Loucy (cell line): Measurements from ENCODE around the gene HLA-DQA2.

ENCODE experiments used
- H2AFZ ChIP-seq: fragments of 200-600 bp; sonication (generic); 2 replicates; pipeline ENCODE4 v1.6.0; 2016; ENCODE audit warnings: antibody characterized with exemption, mild to moderate bottlenecking, low read length, moderate library complexity
- H3F3A ChIP-seq: fragments of 200-600 bp; 2 replicates; pipeline ENCODE4 v1.6.0; 2016; ENCODE audit warnings: antibody characterized with exemption, low read depth, mild to moderate bottlenecking
- H3K27me3 ChIP-seq: fragments of 200-600 bp; sonication (generic); 2 replicates; pipeline ENCODE4 v1.6.1; 2014; ENCODE audit warnings: low read length, mild to moderate bottlenecking; ENCODE audit not compliant: insufficient read depth, poor library complexity, severe bottlenecking
- H3K36me3 ChIP-seq: fragments of 200-600 bp; sonication (generic); 2 replicates; pipeline ENCODE4 v1.6.1; 2016; ENCODE audit warnings: low read length; ENCODE audit not compliant: insufficient read depth
- H3K4me1 ChIP-seq: fragments of 200-600 bp; sonication (generic); 2 replicates; pipeline ENCODE4 v1.5.1; 2014; ENCODE audit warnings: low read length, mild to moderate bottlenecking; ENCODE audit not compliant: insufficient read depth, poor library complexity, severe bottlenecking
- H3K4me2 ChIP-seq: fragments of 200-600 bp; sonication (generic); 2 replicates; pipeline ENCODE4 v1.6.0; 2014; ENCODE audit warnings: antibody characterized with exemption, low read length, low read depth, mild to moderate bottlenecking; ENCODE audit not compliant: poor library complexity, severe bottlenecking
- H3K4me3 ChIP-seq: fragments of 200-600 bp; sonication (generic); 2 replicates; pipeline ENCODE4 v1.5.1; 2014; ENCODE audit warnings: low read length, mild to moderate bottlenecking, mixed read lengths; ENCODE audit not compliant: poor library complexity, severe bottlenecking
- H3K79me2 ChIP-seq: fragments of 200-600 bp; sonication (generic); 2 replicates; pipeline ENCODE4 v1.6.1; 2014; ENCODE audit warnings: low read length; ENCODE audit not compliant: insufficient read depth
- H3K9ac ChIP-seq: fragments of 200-600 bp; sonication (generic); 2 replicates; pipeline ENCODE4 v1.6.0; 2014; ENCODE audit warnings: mild to moderate bottlenecking, low read depth, low read length, moderate library complexity; ENCODE audit not compliant: poor library complexity, severe bottlenecking
- H3K9me2 ChIP-seq: fragments of 200-600 bp; sonication (generic); replicated peaks from 2 replicates; pipeline ENCODE4 v1.6.1; 2016; ENCODE audit warnings: low read depth, low read length, mixed read lengths
- H3K9me3 ChIP-seq: fragments of 200-600 bp; sonication (generic); 2 replicates; pipeline ENCODE4 v1.6.1; 2014; ENCODE audit warnings: mild to moderate bottlenecking, antibody characterized with exemption, low read length, low read depth; ENCODE audit not compliant: insufficient read depth
- H4K20me1 ChIP-seq: fragments of 200-600 bp; sonication (generic); 2 replicates; pipeline ENCODE4 v1.6.0; 2014; ENCODE audit warnings: antibody characterized with exemption, low read length, mild to moderate bottlenecking; ENCODE audit not compliant: insufficient read depth, poor library complexity, severe bottlenecking
- EZH2phosphoT487 ChIP-seq: fragments of 200-600 bp; IDR thresholded peaks from 2 replicates; pipeline ENCODE4 v1.6.1; 2018; ENCODE audit warnings: antibody characterized with exemption, mild to moderate bottlenecking, moderate library complexity, borderline replicate concordance
- TF ChIP-seq, protein P1 (sequence below): fragments of 200-600 bp; sonication (generic); conservative IDR thresholded peaks from 2 replicates; pipeline ENCODE4 v1.5.1; 2014; ENCODE audit warnings: mild to moderate bottlenecking, antibody characterized with exemption, low read length

The HLA-DQA2 gene

DNA sequence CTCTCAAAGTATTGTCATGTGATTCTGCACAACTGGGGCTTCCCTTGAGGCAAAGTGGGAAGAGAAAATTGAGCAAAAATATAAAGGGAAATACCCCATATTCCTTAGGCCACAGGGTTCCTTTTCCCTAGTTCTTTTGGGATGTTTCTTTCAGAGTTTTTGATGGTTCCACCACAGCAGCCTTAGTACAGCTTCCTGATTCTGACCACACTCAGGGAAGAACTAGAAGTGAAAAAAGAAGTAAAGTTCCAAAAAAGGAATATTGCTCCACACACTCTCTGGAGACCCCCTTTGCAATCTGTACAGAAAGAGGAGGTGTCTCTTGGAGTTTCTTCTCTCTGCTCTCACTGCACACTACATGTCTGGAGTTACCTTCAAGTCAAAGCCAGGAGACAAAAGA lies 27.9 kb upstream of the HLA-DQA2 start:
- no peaks in the 10 kb centered on the region for H3K36me3 ChIP-seq
- no peaks in the 10 kb centered on the region for H3K27me3 ChIP-seq
- H3K4me2 ChIP-seq: no peak overlapping the region
- no peak for TF ChIP-seq EZH2phosphoT487
- TF ChIP-seq, protein P1, sequence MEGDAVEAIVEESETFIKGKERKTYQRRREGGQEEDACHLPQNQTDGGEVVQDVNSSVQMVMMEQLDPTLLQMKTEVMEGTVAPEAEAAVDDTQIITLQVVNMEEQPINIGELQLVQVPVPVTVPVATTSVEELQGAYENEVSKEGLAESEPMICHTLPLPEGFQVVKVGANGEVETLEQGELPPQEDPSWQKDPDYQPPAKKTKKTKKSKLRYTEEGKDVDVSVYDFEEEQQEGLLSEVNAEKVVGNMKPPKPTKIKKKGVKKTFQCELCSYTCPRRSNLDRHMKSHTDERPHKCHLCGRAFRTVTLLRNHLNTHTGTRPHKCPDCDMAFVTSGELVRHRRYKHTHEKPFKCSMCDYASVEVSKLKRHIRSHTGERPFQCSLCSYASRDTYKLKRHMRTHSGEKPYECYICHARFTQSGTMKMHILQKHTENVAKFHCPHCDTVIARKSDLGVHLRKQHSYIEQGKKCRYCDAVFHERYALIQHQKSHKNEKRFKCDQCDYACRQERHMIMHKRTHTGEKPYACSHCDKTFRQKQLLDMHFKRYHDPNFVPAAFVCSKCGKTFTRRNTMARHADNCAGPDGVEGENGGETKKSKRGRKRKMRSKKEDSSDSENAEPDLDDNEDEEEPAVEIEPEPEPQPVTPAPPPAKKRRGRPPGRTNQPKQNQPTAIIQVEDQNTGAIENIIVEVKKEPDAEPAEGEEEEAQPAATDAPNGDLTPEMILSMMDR: no peak
- H3K9me2 ChIP-seq: no peaks in the 10 kb centered on the region
- H2AFZ ChIP-seq: no peak overlapping the region
- H3K79me2 ChIP-seq: no peaks in the 10 kb centered on the region
- no peak overlapping the region for H3K9ac ChIP-seq
- H4K20me1 ChIP-seq: no peaks in the 10 kb centered on the region
- H3K4me1 ChIP-seq: no peaks in the 10 kb centered on the region
- no peak overlapping the region for H3K4me3 ChIP-seq
- H3F3A ChIP-seq: no peaks in the 10 kb centered on the region
- H3K9me3 ChIP-seq: no peaks in the 10 kb centered on the region

DNA sequence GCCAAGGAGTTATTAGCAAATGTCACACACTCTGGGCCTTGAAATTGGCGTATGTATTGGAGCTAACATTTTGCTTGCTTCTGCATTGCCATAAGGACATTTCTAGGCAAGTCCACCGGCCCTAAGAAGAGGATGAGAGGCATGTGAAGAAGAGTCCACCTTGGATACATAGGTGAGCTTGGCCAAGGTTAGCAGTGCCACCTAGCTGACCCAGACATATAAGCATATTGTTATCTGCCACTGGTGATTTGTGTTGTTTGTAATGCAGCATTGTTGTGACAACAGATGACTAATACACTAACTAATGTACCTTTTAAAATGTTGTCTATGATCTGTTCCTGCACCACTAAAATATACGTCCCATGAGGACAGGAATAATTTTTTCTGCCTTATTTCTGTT lies 24.8 kb upstream of the HLA-DQA2 start:
- Histone ChIP-seq H3K4me1 (no peaks in the 10 kb centered on the region), H3K9ac (no peak overlapping the region), H3F3A (no peaks in the 10 kb centered on the region), H3K9me2 (no peaks in the 10 kb centered on the region), H2AFZ (no peak overlapping the region), H3K4me3 (no peak overlapping the region), H4K20me1 (no peaks in the 10 kb centered on the region), H3K4me2 (no peak overlapping the region), H3K79me2 (no peaks in the 10 kb centered on the region), H3K9me3 (no peaks in the 10 kb centered on the region), H3K27me3 (no peaks in the 10 kb centered on the region), H3K36me3 (no peaks in the 10 kb centered on the region)
- TF ChIP-seq EZH2phosphoT487: no peak
- TF ChIP-seq, protein P1: peak; percentile 23; the same call in 1 of the 2 replicates

DNA sequence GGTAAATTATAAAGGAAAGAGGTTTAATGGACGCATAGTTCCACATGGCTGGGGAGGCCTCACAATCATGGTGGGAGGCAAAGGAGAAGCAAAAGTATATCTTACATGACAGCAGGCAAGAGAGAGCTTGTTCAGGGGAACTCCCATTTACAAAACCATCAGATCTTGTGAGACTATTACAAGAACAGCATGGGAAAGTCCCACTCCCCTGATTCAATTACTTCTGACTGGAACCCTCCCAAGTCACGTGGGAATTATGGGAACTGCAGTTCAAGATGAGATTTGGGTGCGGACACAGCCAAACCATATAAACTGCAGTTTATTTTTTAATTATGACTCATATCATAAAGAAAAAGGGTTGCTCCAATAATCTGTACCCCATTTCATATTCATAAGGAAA lies 22.3 kb upstream of the HLA-DQA2 start:
- no peak for TF ChIP-seq EZH2phosphoT487
- TF ChIP-seq, protein P1: no peak

More for the DNA sequence above, 22.3 kb upstream of the HLA-DQA2 start:
- no peaks in the 10 kb centered on the region for H3K79me2 ChIP-seq
- H3K9me3 ChIP-seq: no peaks in the 10 kb centered on the region
- no peak overlapping the region for H3K9ac ChIP-seq
- H3F3A ChIP-seq: no peaks in the 10 kb centered on the region
- no peaks in the 10 kb centered on the region for H4K20me1 ChIP-seq
- no peaks in the 10 kb centered on the region for H3K36me3 ChIP-seq
- H3K4me1 ChIP-seq: no peaks in the 10 kb centered on the region
- no peak overlapping the region for H2AFZ ChIP-seq
- H3K9me2 ChIP-seq: no peaks in the 10 kb centered on the region
- no peak overlapping the region for H3K4me3 ChIP-seq
- H3K4me2 ChIP-seq: no peak overlapping the region
- no peaks in the 10 kb centered on the region for H3K27me3 ChIP-seq
